HL-60 (cell line): ENCODE results near the gene CACNA1I.

Experiments used
- CTCF ChIP-seq: IDR thresholded peaks from one replicate; pipeline ENCODE4 v1.5.1; 2011; ENCODE audit warnings: low read length, control low read depth, inconsistent platforms; ENCODE audit not compliant: insufficient read depth
- GABPA ChIP-seq: IDR thresholded peaks from 2 replicates; pipeline ENCODE4 v1.6.1; 2012; ENCODE audit warnings: low read depth
- POLR2AphosphoS5 ChIP-seq: IDR thresholded peaks from 2 replicates; pipeline ENCODE4 v1.6.1; 2012; ENCODE audit warnings: low read depth
- REST ChIP-seq: IDR thresholded peaks from 2 replicates; pipeline ENCODE4 v1.6.1; 2012; ENCODE audit warnings: low read depth; ENCODE audit not compliant: insufficient replicate concordance
- SPI1 ChIP-seq: IDR thresholded peaks from 2 replicates; pipeline ENCODE4 v1.6.1; 2012; ENCODE audit warnings: low read depth, mild to moderate bottlenecking, borderline replicate concordance

DNA sequence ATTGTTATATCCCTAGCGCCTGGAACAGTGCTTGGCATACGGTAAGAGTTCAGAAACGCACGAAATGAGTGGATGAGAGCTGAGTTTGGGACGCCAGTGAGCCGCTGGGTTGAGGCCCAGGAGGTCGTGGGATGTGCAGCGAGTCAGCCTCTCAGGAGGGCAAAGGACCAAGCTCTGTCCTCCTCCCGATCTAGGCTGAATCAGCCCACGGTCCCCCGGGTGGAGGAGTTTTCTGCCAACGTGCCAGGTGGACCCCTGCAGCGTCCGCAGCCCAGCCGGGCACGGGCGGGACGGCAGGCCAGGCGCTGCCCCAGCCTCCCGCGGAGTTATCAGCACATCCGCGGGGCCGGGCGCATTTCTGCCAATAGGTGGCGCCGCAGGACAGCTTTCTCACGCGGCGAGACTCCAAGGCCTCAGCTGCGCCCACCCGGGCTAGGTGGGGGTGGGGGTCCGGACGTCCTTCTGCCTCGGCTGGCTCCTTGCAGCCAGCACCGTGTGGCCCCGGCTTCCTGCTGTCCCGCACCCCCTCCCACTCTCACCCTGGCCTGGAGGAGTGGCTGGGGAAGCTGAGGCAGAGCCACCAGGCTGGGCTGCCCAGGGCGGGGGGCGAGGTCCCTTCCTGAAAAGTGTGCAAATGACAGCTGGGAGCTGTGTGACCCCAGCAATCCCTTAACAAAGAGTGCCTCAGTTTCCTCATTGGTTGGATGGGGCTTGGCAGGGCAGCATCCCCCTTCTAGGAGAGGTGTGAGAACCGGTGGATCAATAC lies 35.8 kb upstream of the CACNA1I start:
- peak; percentile 60 for TF ChIP-seq CTCF
- no peak for TF ChIP-seq REST
- no peak for TF ChIP-seq POLR2AphosphoS5
- TF ChIP-seq GABPA, result no peak
- TF ChIP-seq SPI1, result no peak
